ENCODE results near the gene OCSTAMP.

The OCSTAMP gene
- 0 reads per million in 2 donors for total RNA-seq

DNA sequence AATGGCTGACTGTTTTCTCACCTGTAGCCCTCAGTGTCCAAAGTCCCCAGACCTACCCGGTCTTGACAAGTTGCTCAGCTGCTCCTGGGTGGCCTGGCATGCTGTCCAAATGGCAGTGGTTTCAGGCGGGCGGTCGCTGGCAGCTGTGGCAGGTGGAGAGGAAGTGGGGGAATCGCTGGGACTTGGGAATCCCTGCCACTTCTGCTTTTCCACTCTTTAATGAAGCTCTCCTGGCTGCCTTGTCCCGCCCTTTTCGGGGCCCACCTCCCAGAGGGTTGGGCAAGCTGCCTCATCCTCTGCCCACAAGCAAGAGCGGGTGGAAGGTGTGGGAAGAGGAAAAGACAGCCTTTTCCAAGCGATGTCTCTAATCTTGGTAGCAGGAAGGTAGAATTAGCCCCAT is at the start of gene OCSTAMP:
TSS of gene OCSTAMP (minus strand) at position 194 of the 400 bp plus-strand sequence. CDS start at position 100, 94 bp downstream.
- DNase-seq: no peak

DNA sequence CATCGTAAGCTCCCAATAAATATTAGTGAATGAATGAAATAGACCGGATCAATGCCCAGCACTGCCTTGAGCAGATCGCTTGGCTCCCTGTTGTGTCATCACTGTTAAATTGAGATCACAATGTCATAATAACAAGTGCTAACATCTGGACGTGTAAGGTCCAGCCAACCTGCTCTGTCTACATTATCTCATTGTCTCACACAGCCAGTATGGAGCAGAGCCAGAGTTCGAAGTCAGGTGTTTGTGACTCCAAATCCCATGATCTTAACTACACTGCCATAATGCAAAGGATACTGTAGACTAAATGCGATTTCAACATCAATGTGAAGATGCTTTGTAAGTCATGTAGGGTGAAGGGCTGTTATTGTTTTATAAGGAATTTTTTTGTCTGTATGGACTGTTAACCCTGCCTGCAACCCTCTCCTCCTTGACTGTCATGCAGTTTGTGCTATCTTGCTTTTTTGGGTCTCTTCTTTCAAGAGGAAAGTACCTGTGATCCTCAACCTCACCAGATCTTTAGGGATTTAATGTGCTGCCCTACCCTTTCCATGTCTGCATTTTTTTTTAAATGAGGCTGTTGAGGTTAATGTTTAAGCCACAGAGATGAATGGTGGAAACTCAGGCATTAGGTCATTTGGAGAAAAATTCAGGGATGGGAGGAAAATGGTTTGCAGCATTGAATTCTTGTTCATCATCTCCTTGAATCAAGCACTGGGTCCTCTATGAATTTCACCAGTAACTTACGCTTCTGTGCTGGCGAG is 49.0 kb upstream of the OCSTAMP start:
- no peak for DNase-seq

DNA sequence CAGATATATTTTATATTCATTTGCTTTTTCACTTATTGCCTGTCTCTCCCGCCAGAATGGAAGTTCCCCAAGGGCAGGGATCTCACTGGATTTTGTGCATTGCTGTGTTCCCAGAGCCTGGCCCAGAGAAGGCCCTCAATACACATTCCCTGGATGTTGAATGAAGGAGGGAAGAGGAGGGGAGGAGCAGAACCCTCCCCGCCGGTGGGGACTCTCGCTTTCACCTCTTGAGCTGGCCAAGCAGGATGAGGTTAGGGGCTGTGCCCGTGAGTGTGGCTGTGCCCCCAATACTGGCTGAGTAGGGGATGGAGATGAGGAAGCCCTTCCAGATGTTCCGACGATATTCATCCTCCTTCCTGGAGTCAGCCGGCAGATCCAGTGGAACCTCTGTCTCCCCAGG is 45.5 kb upstream of the OCSTAMP start:
- no peak for DNase-seq

DNA sequence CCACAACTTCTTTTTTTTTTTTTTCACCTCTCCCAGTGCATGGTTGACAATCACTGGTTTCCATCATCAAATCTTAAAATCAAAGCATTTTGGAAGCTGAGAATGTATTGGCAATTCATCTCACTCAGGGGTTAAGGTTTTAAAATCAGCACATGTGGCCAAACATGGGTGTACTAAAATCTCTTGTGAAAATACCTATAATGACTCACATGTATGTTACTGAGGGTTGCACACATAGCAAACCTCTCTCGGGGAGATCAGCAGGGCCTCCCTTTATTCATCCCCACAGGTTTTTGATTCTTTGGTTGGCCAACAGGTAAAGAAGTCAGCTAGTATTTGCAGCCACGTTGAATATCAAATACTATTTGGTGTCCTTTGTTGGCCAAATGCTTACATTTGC is 44.3 kb upstream of the OCSTAMP start:
- no peak for DNase-seq

DNA sequence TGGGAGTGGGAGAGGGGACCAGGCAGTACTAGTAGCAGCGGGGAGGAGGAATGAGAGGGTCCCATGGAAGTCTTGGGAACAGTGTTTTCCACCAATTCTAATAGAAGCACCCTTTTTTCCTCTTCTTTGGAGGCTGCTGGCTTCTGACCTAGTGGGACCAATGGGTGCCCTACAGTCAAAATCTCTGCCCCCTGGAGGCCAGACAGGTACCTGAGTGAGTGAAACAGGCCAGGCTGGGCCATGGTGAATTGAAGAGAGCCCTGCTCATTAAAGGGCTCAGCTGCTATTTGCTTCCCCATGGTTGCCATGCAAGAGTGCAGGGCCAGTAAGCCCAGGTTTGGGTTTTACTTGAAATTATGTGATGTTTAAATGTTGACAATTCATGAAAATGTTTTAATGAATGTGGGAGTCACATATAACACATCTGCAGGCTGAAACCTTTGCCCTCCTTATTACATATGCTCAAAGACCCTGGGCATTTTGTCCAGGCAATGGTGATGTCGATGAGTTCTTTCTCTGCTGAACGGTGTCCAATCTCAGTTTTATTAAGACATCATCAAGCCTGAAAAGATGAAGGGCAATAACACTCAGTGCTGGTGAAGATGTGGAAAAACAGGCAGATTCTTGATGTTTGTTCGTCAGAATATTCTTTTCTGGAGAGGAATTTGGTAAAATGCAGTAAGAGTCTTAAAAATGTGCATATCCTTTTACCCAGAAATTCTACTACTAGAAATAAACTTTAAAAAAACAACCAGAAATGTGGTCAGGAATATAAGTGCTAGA is 42.3 kb upstream of the OCSTAMP start:
- no peak for DNase-seq

DNA sequence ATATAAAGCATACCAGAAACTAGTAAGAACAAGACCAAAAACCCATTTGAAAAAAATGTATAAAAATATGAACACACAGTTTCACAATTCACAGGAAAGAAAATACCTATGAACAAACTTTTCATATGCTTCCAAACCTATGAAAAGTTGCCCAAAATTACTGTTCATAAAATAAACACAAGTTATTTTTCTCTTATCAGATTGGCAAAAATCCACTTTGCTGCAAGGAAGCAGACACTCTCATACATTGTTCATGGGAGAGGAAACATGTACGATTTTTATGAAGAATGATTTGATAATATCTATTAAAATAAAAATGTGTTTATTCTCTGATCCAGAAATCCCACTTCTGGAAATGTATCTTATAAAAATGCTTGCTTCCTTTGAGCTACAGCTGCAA is 40.0 kb upstream of the OCSTAMP start:
- no peak for DNase-seq

DNA sequence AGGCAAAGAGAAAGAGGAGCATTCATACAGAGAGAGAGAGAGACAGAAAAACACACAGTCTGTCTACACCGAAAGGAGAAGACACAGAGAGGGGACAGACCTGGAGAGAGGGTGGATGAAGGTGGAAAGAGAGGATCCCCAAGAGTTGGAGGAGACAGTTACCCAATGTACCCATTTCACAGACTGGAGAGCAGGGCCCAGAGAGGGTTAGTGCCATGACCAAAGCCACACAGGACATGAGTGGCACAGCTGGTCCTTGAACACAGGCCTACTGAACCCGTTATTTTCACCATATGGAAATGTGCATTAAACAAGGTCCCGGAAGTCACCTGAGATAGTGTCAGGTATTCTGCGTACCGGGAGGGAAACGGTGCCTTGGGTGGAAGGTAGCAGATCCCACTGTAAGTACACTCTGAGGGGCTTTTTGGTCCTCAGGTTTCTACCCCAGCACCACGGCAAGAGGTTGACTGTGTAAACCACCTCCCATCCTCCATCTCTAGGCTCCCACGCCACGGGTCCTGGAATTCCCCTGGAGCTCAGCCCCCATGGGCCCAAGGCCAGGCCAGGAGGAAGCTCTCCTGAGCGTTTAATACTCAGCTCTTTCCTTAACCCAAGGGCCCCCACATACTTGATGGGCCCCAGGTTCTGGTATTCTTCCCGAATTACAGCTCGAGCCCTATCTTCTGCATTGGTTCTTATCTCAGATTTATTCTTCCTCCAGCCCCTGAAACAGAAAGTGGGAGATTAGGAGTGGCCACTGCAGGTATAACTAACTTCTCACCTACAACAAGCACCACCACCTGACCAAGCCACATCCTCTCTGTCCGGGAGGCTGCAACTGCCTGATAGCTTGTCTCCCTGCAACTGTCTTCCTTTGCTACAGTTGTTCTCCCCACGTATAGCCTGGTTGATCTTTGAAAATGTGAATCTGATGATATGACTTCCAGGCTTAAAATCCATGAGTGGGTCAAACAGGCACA is 38.4 kb upstream of the OCSTAMP start:
- DNase-seq: no peak

GRCh38 chr20:46587986-46588385 is 37.5 kb upstream of the OCSTAMP start:
- DNase-seq: no peak

DNA sequence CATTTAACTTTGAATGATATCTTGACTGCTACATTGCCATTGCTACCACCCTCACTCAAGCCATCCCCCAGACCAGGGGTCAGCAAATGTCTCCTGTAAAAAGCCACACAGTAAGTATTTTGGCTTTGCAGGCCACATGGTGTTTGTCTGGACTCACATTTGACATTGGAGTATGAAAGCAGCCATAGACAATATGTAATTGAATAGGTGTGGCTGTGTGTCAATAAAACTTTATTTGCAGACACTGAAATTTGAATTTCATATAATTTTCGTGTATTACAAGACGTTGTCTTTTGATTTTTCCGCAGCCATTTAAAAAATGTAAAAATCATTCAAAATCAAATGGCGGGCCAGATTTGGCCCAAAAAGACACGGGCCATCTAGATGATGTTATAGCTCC is 36.3 kb upstream of the OCSTAMP start:
- no peak for DNase-seq

DNA sequence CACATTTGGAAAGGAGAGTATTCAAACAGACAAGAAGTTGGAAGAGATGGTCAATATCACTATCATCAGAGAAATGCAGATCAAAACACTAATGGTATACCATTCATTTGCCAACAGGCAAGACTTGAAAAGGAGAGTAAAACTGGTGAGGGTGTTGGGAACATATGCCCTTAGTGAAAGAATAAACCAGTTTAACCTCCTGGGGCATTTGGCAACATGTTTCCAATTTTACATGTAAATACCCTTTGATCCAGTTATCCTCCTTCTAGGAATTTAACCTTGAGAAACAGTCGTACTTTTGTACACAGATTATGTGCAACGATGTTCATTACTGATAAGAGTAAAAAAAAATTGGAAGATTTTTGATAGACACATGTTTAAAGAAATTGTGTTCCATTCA is 34.1 kb upstream of the OCSTAMP start:
- DNase-seq: no peak

DNA sequence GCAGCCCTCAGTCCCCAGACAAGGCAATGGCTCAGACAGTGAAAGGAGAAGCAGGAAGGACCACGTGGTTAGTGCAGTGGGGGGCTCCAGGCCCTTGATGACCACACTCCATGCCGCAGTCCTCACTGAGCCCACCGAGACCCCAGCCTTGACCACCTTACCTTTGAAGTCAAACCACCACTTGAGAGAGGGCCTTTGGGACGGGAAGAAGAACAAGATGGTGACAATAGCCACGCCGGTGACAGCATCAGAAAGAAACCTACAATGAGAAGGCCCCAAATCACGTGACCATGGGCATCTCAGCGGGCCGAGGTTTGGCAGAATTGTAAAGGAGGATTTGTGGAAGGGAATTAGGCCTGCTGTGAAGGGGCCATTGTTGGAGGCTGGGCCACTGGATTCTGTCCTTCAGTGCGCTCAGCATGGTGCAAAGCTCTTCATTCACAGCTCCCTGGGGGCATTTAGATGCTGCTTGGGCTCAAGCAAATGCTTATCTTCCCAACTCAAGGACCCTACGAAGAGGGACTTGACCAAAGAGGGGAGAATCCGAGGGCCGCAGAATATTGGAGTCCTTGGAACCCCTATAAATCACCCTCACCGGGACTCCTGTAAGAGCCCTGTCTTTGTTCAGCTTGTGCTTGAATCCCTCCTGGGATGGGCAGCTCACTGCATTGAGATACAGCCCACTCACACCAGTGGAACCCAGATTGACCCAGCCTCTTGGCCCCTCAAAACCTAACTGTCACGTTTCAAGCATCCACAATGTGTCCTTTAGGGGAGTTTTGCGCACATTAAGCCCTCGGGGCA is 33.2 kb upstream of the OCSTAMP start:
- DNase-seq: no peak

DNA sequence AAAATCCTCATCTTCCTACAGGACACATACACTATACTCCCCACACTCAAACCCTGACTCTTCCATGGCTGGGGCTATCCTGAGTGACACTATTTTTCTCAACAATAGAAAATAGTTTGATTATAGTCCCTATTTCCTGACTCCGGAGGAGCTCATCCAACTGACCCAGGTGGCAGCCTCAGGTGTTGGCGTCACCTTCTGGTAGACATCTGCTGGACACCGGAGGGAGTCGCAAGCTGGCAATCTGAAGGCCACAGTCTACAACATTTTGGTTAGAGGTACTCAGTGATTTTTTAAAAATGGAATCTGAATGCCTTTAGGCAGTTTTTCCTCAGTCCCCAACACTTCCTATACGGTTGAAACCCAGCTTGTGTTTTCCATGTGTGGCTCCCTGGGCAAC is 32.2 kb upstream of the OCSTAMP start:
- no peak for DNase-seq

- no peak for DNase-seq
Observed at GRCh38 chr20:46581391-46581790, 30.9 kb upstream of the OCSTAMP start.

- no peak for DNase-seq
Observed at GRCh38 chr20:46580613-46581205, 30.3 kb upstream of the OCSTAMP start.

- no peak for DNase-seq
Observed at GRCh38 chr20:46578745-46579144, 28.3 kb upstream of the OCSTAMP start.

GRCh38 chr20:46576774-46577395 is 26.4 kb upstream of the OCSTAMP start:
- DNase-seq: no peak

GRCh38 chr20:46575937-46576461 is 25.5 kb upstream of the OCSTAMP start:
- no peak for DNase-seq

DNA sequence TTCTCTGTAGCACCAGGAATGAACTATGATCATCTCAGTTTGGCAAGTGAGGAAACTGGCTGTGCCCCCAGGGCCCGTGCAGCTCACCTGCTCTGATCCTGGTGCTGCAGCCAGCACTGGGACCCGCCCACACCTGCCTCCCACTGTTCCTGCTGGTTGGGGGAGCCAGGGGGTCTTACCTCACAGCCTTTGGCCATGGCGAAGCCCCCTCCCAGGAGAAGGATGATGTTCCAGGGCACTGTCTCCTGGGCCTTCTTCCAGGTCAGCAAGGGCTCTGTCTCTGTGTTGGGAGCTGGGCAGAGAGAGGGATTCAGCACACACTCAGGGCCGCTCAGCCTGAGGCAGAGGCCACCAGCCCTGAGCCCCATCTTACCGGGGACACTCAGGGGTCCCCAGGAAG is 24.9 kb upstream of the OCSTAMP start:
- no peak for DNase-seq

DNA sequence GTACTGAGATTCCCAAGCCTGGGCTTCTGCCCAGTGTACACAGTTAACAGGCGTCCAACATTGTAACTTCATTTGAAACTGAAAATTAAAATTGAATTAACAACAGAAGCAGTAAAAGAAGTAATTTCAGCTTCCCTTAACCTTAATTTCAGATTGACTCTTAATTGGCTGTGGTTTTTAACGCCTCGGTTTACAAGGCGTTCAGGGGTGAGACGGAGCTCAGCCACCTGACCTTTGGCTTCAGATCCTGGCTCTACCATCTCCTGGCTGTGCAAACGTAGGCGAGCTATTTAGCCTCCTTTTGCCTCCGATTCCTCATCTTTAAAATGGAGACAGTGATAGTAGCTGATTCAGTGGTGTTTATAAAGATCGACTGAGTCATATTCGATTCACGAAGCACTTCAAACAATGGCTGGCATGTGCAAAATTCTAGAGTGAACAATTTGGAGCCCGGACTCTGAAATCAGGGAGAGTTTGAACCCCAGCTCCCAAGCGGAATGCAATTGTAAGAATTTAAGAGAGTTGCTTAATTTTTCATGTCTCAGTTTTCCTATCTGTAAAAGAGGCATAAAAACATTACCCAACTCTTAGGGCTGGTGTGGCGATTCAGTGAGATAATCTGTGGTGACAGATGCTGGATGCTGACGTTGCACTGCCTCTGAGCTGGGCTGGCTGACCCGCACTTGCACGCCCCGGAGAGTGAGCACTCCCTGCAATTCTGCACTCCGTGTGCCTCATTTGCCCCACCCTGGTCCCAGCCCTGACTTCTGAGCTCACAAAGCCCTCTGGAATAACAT is 23.5 kb upstream of the OCSTAMP start:
- DNase-seq: no peak

DNA sequence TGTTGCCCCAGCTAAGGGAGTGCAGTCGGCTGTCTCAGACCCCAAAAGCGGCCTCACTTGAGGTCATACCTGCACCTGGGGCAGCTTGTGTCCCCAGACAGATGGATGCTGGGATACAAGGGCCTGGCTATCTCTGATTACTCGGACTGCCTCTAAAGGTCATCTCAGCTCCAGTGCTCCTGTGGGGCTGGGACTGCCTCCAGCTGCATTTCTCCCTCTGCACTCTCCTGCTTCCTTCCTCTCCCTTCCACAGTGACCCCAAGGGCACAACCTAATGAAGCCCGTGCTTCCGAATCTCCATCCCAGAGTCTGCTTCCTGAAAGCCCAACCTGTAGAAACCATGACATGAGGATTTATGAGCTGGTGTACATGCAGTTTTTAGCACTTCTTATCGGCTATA is 22.8 kb upstream of the OCSTAMP start:
- DNase-seq: no peak

Measured in activated gamma-delta T cell (primary cell).